ENCODE measurements around the gene SH3RF1. TPM values are rescaled to one million over a fixed set of nuclear protein-coding genes. Genes with fewer than 3 reads are reported as not detected.

Gene SH3RF1
- total and polyA plus RNA-seq, 2 of the 13 experiments (the other 11 are each of a cell fraction or from before 2014, with no cell fraction given) = 3.1 to 3.2 TPM

- in situ Hi-C loops (cut with HindIII; ENCODE audit: extremely low pct_ligation_motif_present, low pct_unique_long_range_greater_than_20kb) (no loop called here), intact Hi-C loops (cut with micrococcal nuclease; ENCODE audit: unreplicated experiment) (no loop called here)
- WGBS (ENCODE audit: low lambda C conversion rate) = 40% methylated on average over 5 of the region's 5 CpGs
- BruUV-seq (replicated peaks) = no TSS peak
- no peak overlapping the region for H2AFZ ChIP-seq (ENCODE audit: low read length)
- no peak overlapping the region for H3K9ac ChIP-seq (ENCODE audit: insufficient read depth, low read depth, low read length)
- peaks cover 36% of the 10 kb centered on the region for H3K4me1 ChIP-seq (ENCODE audit: insufficient read depth, low read length)
- no peak for DNase-seq (ENCODE audit: low spot score)
- ChIA-PET CTCF (ENCODE audit: low intra/inter-chr PET ratio, low total read pairs) (no interaction called here), POLR2A (interaction anchor here (0.7 to 1.3 kb wide), 2 partner anchors 15 to 35 kb away, joined by 5 to 9 read pairs; partner anchors contain the start of gene CBR4)
- no peak overlapping the region for H3K4me2 ChIP-seq (ENCODE audit: low read depth, low read length)
- no peaks in the 10 kb centered on the region for H3K79me2 ChIP-seq (ENCODE audit: insufficient read depth, low read length)
- H3K9me3 ChIP-seq (ENCODE audit: low read length) = no peaks in the 10 kb centered on the region
- TF ChIP-seq CEBPB (IDR thresholded peaks at IDR 0.05; ENCODE audit: borderline replicate concordance, low read depth, low read length) = peak; percentile 33; the same call in 1 of the 2 replicates
- no peak for TF ChIP-seq ZNF781 (CRISPR knock-in tag; IDR thresholded peaks at IDR 0.05; ENCODE audit: borderline replicate concordance, not compliant biosample characterization)
- TF ChIP-seq ZNF331 (CRISPR knock-in tag; IDR thresholded peaks at IDR 0.05) = peak; percentile 73; the same call in 1 of the 2 replicates
- no peak overlapping the region for H3K27ac ChIP-seq (ENCODE audit: extremely low read length, insufficient read depth, low read length)
- no peaks in the 10 kb centered on the region; a peak in 1 of 5 replicates for H3K27me3 ChIP-seq (ENCODE audit: control insufficient read depth in 1 of 2, insufficient read depth in 2 of 2, low read length in 2 of 2)
- no peak for FAIRE-seq
- no peaks in the 10 kb centered on the region for H4K20me1 ChIP-seq (ENCODE audit: insufficient read depth, low read length)
- H3K36me3 ChIP-seq (replicated peaks in 1 of 2; ENCODE audit: control insufficient read depth in 1 of 2, insufficient read depth in 2 of 2, low read length in 2 of 2) = no peaks in the 10 kb centered on the region
- no peak for ATAC-seq
- no peak overlapping the region for H3K4me3 ChIP-seq (replicated peaks in 1 of 3; ENCODE audit: insufficient read depth in 1 of 3, low read depth in 2 of 3, low read length in 3 of 3)
Observed at GRCh38 chr4:169044714-169045447, 225.9 kb downstream of the SH3RF1 start.

Measured in HepG2 (cell line).